Left ventricle myocardium superior (tissue), 1 donor: ENCODE measurements around the gene TEAD1. TPM values are rescaled to one million over a fixed set of nuclear protein-coding genes. Genes with fewer than 3 reads are reported as not detected.

Experiments used
- ATAC-seq: fragments of 200-7000 bp; cut with Tn5 transposase; one replicate; pipeline ENCODE4 v1.9.1; 2020; ENCODE audit warnings: mild to moderate bottlenecking, moderate library complexity
- DNase-seq: peaks from one replicate; pipeline ENCODE4 v3.0.0-alpha.2; 2020
- intact Hi-C: fragments of 100-400 bp; cut with micrococcal nuclease; formaldehyde crosslinking; loops from one replicate; pipeline ENCODE4 v1.11.0; 2022
- total RNA-seq: library from RNA; stranded (reverse); fragmentation: NEBNext Ultra II Directional; extraction: Animal tissue kit (Norgen Biotek cat#: 25700); gene quantifications from one replicate; pipeline ENCODE4 v1.2.1, GENCODE V29; 2021
- donor health status: DM: no; HTN: yes; CAD: no; lungs with severe emphysema.

TEAD1 gene
- total RNA-seq, 1 donor from 2014 or later, result 127 TPM

DNA sequence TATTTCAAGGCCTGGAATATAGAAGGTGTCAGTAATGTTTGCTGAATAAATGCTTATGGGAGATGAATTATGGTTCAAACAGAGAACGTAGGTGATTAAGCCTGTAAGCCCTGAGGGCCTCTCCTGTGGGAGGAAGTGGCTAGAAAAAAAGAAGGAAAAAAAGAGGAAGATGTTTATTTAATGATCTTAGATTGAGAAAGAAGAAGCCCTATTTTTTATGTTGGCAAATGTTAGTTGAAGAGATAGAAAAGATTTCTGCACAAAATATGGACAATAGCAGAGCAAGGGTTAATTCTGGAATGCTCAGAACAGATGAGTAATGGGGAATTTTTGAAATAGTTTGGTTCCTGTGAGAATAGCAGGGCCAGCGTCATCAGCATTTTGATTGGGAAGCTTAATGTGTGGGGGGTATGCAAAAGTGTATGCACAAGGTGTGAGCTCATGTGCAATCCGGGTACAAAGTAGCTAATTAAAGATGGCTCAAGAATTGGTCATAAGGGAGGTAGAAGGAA is 95.7 kb downstream of the TEAD1 start:
- ATAC-seq, result no peak
- no peak for DNase-seq
- intact Hi-C loops, result no loop called here

DNA sequence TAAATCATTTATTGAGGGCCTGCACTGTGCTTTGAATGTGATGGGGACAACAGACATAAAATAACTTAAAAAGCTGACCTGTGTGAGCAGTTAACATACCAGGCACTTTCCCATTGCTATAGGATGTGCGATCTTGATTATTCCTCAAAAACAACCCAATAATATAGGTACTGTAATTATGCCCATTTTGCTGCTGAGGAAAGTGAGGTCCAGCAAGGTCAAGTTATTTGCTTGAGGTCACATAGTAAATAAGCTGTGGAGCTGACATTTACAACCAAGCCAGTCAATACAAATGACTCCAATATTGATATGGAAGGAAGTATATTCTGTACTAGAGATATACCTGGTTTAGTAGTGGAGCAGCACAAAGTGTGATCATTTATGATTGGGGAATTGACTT is 96.2 kb downstream of the TEAD1 start:
- no peak for ATAC-seq
- DNase-seq, result no peak
- intact Hi-C loops, result no loop called here

DNA sequence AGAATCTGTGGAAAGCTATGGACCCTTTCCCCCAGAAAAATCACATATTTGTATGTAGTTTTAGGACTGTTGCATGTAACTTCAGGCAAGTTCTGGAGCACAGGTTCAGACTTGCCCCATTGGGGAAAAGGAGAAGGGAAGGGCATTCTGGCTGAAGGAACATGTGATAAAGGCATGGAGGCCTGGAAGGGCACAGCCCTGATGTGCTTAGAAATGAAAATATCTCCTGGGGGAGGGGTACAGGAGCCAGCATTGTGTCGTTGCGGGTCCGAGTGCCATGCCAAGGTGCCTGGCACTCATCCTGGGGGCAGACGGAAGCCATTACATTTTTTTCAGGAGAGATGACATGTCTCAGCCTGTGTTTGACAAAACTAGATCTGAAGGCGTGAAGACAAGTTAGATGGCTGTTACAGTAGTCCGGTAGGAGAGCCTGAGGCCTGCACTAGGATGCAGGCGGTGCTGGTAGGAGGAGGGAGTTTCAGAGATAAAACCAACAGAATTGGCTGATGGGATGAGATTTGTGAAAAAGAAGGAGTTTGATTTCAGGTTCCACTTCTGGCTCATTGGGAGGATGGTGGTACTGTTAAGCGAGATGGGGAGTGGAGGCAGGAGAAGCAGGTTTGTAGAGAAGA is 96.9 kb downstream of the TEAD1 start:
- ATAC-seq (no peak), DNase-seq (no peak)
- intact Hi-C loops, result no loop called here

GRCh38 chr11:12771875-12772274 is 97.7 kb downstream of the TEAD1 start:
- ATAC-seq, result no peak
- intact Hi-C loops, result no loop called here
- DNase-seq, result no peak

GRCh38 chr11:12772324-12772723 is 98.1 kb downstream of the TEAD1 start:
- intact Hi-C loops, result no loop called here
- DNase-seq, result no peak
- no peak for ATAC-seq

GRCh38 chr11:12773591-12773990 is 99.4 kb downstream of the TEAD1 start:
- ATAC-seq, result no peak
- DNase-seq, result no peak
- intact Hi-C loops, result no loop called here

- DNase-seq (no peak), ATAC-seq (no peak)
- intact Hi-C loops, result no loop called here
Observed at GRCh38 chr11:12775955-12776354, 101.7 kb downstream of the TEAD1 start.

DNA sequence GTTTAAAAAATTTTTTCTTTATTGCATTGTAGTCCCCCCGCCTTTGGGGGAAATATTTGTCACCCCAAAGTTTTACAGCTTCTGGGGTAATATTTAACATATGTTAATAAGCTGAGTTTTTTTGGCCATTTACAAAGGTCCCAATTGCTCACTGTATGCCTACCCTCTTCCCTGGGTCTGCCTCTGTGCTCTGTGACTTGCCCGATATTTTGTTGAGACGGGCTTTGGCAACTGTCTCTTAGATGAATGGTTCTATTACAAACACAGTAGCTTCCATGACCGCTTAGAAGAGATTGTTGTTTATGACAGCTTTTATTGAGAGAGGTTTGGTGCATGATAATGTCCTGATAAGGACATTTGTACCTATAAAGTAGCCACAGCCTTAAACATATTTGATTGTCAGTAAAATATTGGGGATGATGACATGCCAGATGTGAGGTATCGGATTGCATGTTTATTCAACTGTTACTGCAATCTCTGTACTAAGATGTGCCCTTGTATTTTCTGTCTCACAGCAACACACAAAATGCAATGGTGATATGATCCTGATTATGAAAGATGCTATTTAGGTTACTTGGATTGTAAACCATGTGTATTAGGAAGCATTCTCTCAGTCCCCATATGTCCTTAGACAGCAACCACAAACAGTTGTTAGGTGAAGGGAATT is 103.1 kb downstream of the TEAD1 start:
- ATAC-seq (no peak), DNase-seq (no peak)
- intact Hi-C loops, result no loop called here

GRCh38 chr11:12778240-12778905 is 104.2 kb downstream of the TEAD1 start:
- intact Hi-C loops, result no loop called here
- ATAC-seq (no peak), DNase-seq (no peak)

- intact Hi-C loops, result no loop called here
- DNase-seq, result no peak
- no peak for ATAC-seq
Observed at GRCh38 chr11:12783765-12784164, 109.5 kb downstream of the TEAD1 start.

- ATAC-seq (no peak), DNase-seq (no peak)
- intact Hi-C loops, result no loop called here
Observed at GRCh38 chr11:12784445-12784844, 110.2 kb downstream of the TEAD1 start.

- ATAC-seq (peak; percentile 79), DNase-seq (peak; percentile 51)
- intact Hi-C loops, result no loop called here
Observed at GRCh38 chr11:12784987-12785386, 110.8 kb downstream of the TEAD1 start.

- intact Hi-C loops, result no loop called here
- DNase-seq (no peak), ATAC-seq (no peak)
Observed at GRCh38 chr11:12785901-12786300, 111.7 kb downstream of the TEAD1 start.

DNA sequence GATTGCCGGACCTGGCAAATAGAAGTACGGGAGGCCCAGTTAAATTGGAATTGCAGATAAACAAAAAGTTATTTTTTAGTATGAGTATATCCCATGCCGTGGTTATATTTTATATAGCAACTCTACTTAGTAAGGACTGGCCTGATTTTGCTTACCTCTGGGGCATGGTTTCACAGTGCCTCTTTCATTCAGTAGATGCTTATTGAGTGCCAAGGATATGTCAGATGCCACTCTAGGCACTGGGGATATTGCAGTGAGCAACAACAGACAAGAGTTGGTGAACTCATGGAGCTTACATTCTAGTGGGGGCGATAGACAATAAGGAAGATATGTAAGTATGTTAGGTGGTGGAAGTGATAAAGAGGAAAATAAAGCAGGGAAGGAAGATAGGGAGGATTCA is 112.2 kb downstream of the TEAD1 start:
- DNase-seq (no peak), ATAC-seq (peak; percentile 76)
- intact Hi-C loops, result no loop called here

DNA sequence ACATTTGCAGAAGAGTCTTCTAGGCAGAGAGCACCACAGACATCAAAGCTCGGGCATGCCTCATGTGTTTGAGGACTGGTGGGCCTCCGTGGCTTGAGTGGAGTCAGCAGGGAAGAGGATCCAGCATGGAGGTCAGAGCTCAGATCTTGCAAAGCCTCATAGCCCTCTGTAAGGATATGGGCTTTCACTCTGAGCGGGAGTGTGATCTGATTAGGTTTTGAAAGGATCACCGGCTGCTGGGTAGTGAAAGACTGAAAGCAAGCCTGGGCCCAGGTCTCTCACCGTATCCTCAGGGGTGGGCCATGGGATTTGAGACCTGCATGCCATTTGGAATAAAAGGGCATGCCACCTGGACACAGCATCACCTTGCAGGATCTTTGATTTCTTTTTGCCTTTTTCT is 112.7 kb downstream of the TEAD1 start:
- ATAC-seq (no peak), DNase-seq (no peak)
- intact Hi-C loops, result no loop called here

- no peak for DNase-seq
- intact Hi-C loops, result no loop called here
- no peak for ATAC-seq
Observed at GRCh38 chr11:12787847-12788246, 113.6 kb downstream of the TEAD1 start.

GRCh38 chr11:12789054-12789453 is 114.8 kb downstream of the TEAD1 start:
- DNase-seq (no peak), ATAC-seq (no peak)
- intact Hi-C loops, result no loop called here

- intact Hi-C loops, result no loop called here
- no peak for DNase-seq
- ATAC-seq, result no peak
Observed at GRCh38 chr11:12789596-12790215, 115.5 kb downstream of the TEAD1 start.

GRCh38 chr11:12790861-12791616 is 116.8 kb downstream of the TEAD1 start:
- intact Hi-C loops, result no loop called here
- ATAC-seq (no peak), DNase-seq (no peak)
